Uterus (tissue), 4 donors: ENCODE measurements around the gene NELFB. TPM values are rescaled to one million over a fixed set of nuclear protein-coding genes. Genes with fewer than 3 reads are reported as not detected.
"Not testable (repeated sequence)": the region's sequence is repeated elsewhere in the genome, so short reads cannot be mapped to it uniquely, and the experiment has no call there.

Source experiments
- DNase-seq, 2 donors: peaks; one replicate each; pipeline ENCODE4 v3.0.0-alpha.2; 2019 to 2020
- H3K27ac ChIP-seq, 2 donors: fragments of 200-600 bp; sonication (generic); 1 replicate in 1 of 2; 2 replicates in 1 of 2; pipeline ENCODE4 v1.5.1; 2016 to 2018
- H3K27me3 ChIP-seq, 2 donors: fragments of 200-600 bp; sonication (generic); one replicate each; pipeline ENCODE4 v1.5.1; 2018 to 2019; ENCODE audit warnings: control low read depth in 1 of 2
- H3K36me3 ChIP-seq, 2 donors: fragments of 200-600 bp; sonication (generic); one replicate each; pipeline ENCODE4 v1.5.1; 2019; ENCODE audit warnings: control low read depth in 1 of 2
- H3K4me1 ChIP-seq, 2 donors: fragments of 200-600 bp; sonication (generic); one replicate each; pipeline ENCODE4 v1.5.1; 2018 to 2019; ENCODE audit warnings: control low read depth in 1 of 2
- H3K4me3 ChIP-seq, 2 donors: fragments of 200-600 bp; sonication (generic); 1 replicate in 1 of 2; 2 replicates in 1 of 2; pipeline ENCODE4 v1.5.1; 2018 to 2019; ENCODE audit warnings: mild to moderate bottlenecking in 1 of 2
- H3K9me3 ChIP-seq, 2 donors: fragments of 200-600 bp; sonication (generic); one replicate each; pipeline ENCODE4 v1.5.1; 2019; ENCODE audit warnings: control low read depth in 1 of 2
- CTCF ChIP-seq, 4 experiments: fragments of 200-600 bp in 2 of 4; fragments of 450-650 bp in 2 of 4; sonication (generic) in 2 of 4; IDR thresholded peaks; one replicate each; pipeline ENCODE4 v1.5.1; 2016 to 2019; ENCODE audit warnings: antibody characterized with exemption in 4 of 4, mild to moderate bottlenecking in 2 of 4, moderate library complexity in 1 of 4
- POLR2A ChIP-seq, 2 donors: fragments of 450-650 bp; IDR thresholded peaks; one replicate each; pipeline ENCODE4 v1.6.1; 2016; ENCODE audit warnings: antibody characterized with exemption in 2 of 2, mild to moderate bottlenecking in 1 of 2, moderate library complexity in 1 of 2
- intact Hi-C: fragments of 100-400 bp; cut with DNase I; formaldehyde crosslinking; loops from one replicate; pipeline ENCODE4 v1.15.1; 2023; ENCODE audit warnings: low total_unique reads
- total RNA-seq, 4 donors: library from RNA; depleted of rRNA in 3 of 4; stranded (reverse); fragments of >200 nt in 3 of 4; gene quantifications; one replicate each; pipeline versions ENCODE4 v1.1.0 to v1.2.4, GENCODE V29; 2014 to 2023
- donor health status: DM: yes; HTN: yes; CAD: no.

Gene NELFB
- total RNA-seq, 4 donors from 2014 or later, result 17.1 to 46.5 (median 43.2) TPM

GRCh38 chr9:137240318-137240840, 14.7 kb upstream of the NELFB start:
- no peaks in the 10 kb centered on the region for H3K36me3 ChIP-seq
- peak; percentile 75 to 83 for DNase-seq
- peaks cover 6 to 9% of the 10 kb centered on the region in 2 donors for H3K4me1 ChIP-seq
- intact Hi-C loops, result no loop called here
- H3K4me3 ChIP-seq, result peak overlapping the region; percentile 56 to 70
- no peaks in the 10 kb centered on the region for H3K9me3 ChIP-seq
- TF ChIP-seq POLR2A (IDR thresholded peaks at IDR 0.05) (peak in 1 of 2 donors; percentile 30), CTCF (IDR thresholded peaks at IDR 0.05) (peak in 1 of 4 experiments; percentile 1)
- H3K27ac ChIP-seq, result peak overlapping the region; percentile 76 to 93
- H3K27me3 ChIP-seq, result no peaks in the 10 kb centered on the region

GRCh38 chr9:137240841-137241489, 14.2 kb upstream of the NELFB start, which contains the start of gene TUBB4B:
Gene TUBB4B (plus strand): TSS chr9:137241287. CDS start chr9:137241361, 74 bp downstream.
- Histone ChIP-seq H3K27ac (peak within 1 kb of the TSS; percentile 93 to 97), H3K4me1 (peaks cover 6 to 8% of the 10 kb centered on the region in 2 donors), H3K36me3 (no peaks in the 10 kb centered on the region), H3K4me3 (peak within 1 kb of the TSS; percentile 76 to 88), H3K27me3 (no peaks in the 10 kb centered on the region), H3K9me3 (no peaks in the 10 kb centered on the region)
- TF ChIP-seq CTCF (IDR thresholded peaks at IDR 0.05) (peak in 2 of 4 experiments; percentile 2 to 50), POLR2A (IDR thresholded peaks at IDR 0.05) (peak; percentile 93 to 100)
- peak; percentile 99 to 100 for DNase-seq
- intact Hi-C loops, result no loop called here

- H3K9me3 ChIP-seq, result no peaks in the 10 kb centered on the region
- H3K36me3 ChIP-seq, result no peaks in the 10 kb centered on the region
- peaks cover under 1 to 6% of the 10 kb centered on the region in 2 donors for H3K4me1 ChIP-seq
- TF ChIP-seq POLR2A (IDR thresholded peaks at IDR 0.05), result no peak
- no peak for TF ChIP-seq CTCF (IDR thresholded peaks at IDR 0.05)
- intact Hi-C loops, result no loop called here
- peak overlapping the region; percentile 91 to 97 for H3K27ac ChIP-seq
- DNase-seq, result peak; percentile 64 to 70
- H3K4me3 ChIP-seq, result peak overlapping the region; percentile 76 to 88
- no peaks in the 10 kb centered on the region for H3K27me3 ChIP-seq
Observed at GRCh38 chr9:137241490-137242268, 13.4 kb upstream of the NELFB start.

GRCh38 chr9:137242269-137243203, 12.6 kb upstream of the NELFB start:
- Histone ChIP-seq H3K27ac (peak overlapping the region; percentile 91 to 97), H3K9me3 (no peaks in the 10 kb centered on the region), H3K4me1 (peaks cover 0 to 6% of the 10 kb centered on the region in 2 donors), H3K36me3 (no peaks in the 10 kb centered on the region), H3K27me3 (no peaks in the 10 kb centered on the region), H3K4me3 (peak overlapping the region; percentile 76 to 88)
- no peak for DNase-seq
- intact Hi-C loops, result no loop called here
- TF ChIP-seq CTCF (IDR thresholded peaks at IDR 0.05), result no peak
- no peak for TF ChIP-seq POLR2A (IDR thresholded peaks at IDR 0.05)

GRCh38 chr9:137243266-137243625, 11.9 kb upstream of the NELFB start:
- DNase-seq, intact Hi-C loops, H3K9me3 ChIP-seq, H3K4me3 ChIP-seq, H3K4me1 ChIP-seq, H3K27ac ChIP-seq, H3K27me3 ChIP-seq, H3K36me3 ChIP-seq: not testable (repeated sequence)
